ENCODE data around the gene NRBF2.
A peak's percentile ranks its signal among the peaks of the same experiment; 100 is the strongest.
"Not testable (repeated sequence)": the region's sequence is repeated elsewhere in the genome, so short reads cannot be mapped to it uniquely, and the experiment has no call there.

Gene NRBF2

GRCh38 chr10:63120554-63120953, 12.6 kb upstream of the NRBF2 start:
- no peak for DNase-seq

GRCh38 chr10:63123727-63124362, 9.3 kb upstream of the NRBF2 start:
- DNase-seq = no peak

GRCh38 chr10:63125459-63125858, 7.7 kb upstream of the NRBF2 start:
- DNase-seq = no peak

- no peak for DNase-seq
Observed at GRCh38 chr10:63128443-63128842, 4.7 kb upstream of the NRBF2 start.

GRCh38 chr10:63129888-63130287, 3.2 kb upstream of the NRBF2 start:
- no peak for DNase-seq

GRCh38 chr10:63132651-63133055, 475 bp upstream of the NRBF2 start:
- no peak for DNase-seq

- DNase-seq = no peak
Observed at GRCh38 chr10:63133821-63134557, 861 bp downstream of the NRBF2 start.

- DNase-seq = no peak
Observed at GRCh38 chr10:63137306-63137705, 4.2 kb downstream of the NRBF2 start.

GRCh38 chr10:63140077-63140476, 6.9 kb downstream of the NRBF2 start:
- no peak for DNase-seq

GRCh38 chr10:63142136-63142535, 9.0 kb downstream of the NRBF2 start:
- no peak for DNase-seq

GRCh38 chr10:63143987-63144386, 10.9 kb downstream of the NRBF2 start:
- no peak for DNase-seq

- DNase-seq = no peak
Observed at GRCh38 chr10:63145782-63146181, 12.7 kb downstream of the NRBF2 start.

GRCh38 chr10:63146503-63146902, 13.4 kb downstream of the NRBF2 start:
- DNase-seq = no peak

- no peak for DNase-seq
Observed at GRCh38 chr10:63150745-63151144, 17.6 kb downstream of the NRBF2 start.

- DNase-seq = not testable (repeated sequence)
Observed at GRCh38 chr10:63153868-63154545, 20.9 kb downstream of the NRBF2 start.

- no peak for DNase-seq
Observed at GRCh38 chr10:63154546-63155387, 21.6 kb downstream of the NRBF2 start.

GRCh38 chr10:63155388-63156020, 22.4 kb downstream of the NRBF2 start:
- no peak for DNase-seq

- no peak for DNase-seq
Observed at GRCh38 chr10:63156236-63156635, 23.1 kb downstream of the NRBF2 start.

GRCh38 chr10:63157845-63158624, 24.9 kb downstream of the NRBF2 start:
- peak; percentile 55 for DNase-seq

GRCh38 chr10:63161592-63161991, 28.5 kb downstream of the NRBF2 start:
- DNase-seq = no peak

GRCh38 chr10:63164166-63164623, 31.1 kb downstream of the NRBF2 start:
- no peak for DNase-seq

- no peak for DNase-seq
Observed at GRCh38 chr10:63165249-63165648, 32.1 kb downstream of the NRBF2 start.
